GM12874 (cell line): ENCODE measurements around the gene SETD7.

Source experiments
- CTCF ChIP-seq: IDR thresholded peaks from 2 replicates; pipeline ENCODE4 v1.5.1; 2011; ENCODE audit warnings: low read depth, mild to moderate bottlenecking, control low read depth, low read length, moderate library complexity; ENCODE audit not compliant: insufficient read depth

Gene SETD7

GRCh38 chr4:139584784-139585183, 28.8 kb upstream of the SETD7 start:
- no peak for TF ChIP-seq CTCF

- no peak for TF ChIP-seq CTCF
Observed at GRCh38 chr4:139584013-139584412, 28.0 kb upstream of the SETD7 start.

- TF ChIP-seq CTCF: no peak
Observed at GRCh38 chr4:139582044-139582443, 26.0 kb upstream of the SETD7 start.

- no peak for TF ChIP-seq CTCF
Observed at GRCh38 chr4:139581096-139581495, 25.1 kb upstream of the SETD7 start.

GRCh38 chr4:139576219-139576618, 20.2 kb upstream of the SETD7 start:
- TF ChIP-seq CTCF: no peak

- TF ChIP-seq CTCF: no peak
Observed at GRCh38 chr4:139575072-139575471, 19.1 kb upstream of the SETD7 start.

GRCh38 chr4:139574641-139575040, 18.6 kb upstream of the SETD7 start:
- TF ChIP-seq CTCF: no peak
